Measurements from ENCODE around the gene DMAC2. TPM values are rescaled to one million over a fixed set of nuclear protein-coding genes. Genes with fewer than 3 reads are reported as not detected.
"Not testable (repeated sequence)": the region's sequence is repeated elsewhere in the genome, so short reads cannot be mapped to it uniquely, and the experiment has no call there.

The DMAC2 gene
- total and polyA plus RNA-seq, 3 donors from 2014 or later, result 24.6 to 35.8 (median 26.7) TPM

DNA sequence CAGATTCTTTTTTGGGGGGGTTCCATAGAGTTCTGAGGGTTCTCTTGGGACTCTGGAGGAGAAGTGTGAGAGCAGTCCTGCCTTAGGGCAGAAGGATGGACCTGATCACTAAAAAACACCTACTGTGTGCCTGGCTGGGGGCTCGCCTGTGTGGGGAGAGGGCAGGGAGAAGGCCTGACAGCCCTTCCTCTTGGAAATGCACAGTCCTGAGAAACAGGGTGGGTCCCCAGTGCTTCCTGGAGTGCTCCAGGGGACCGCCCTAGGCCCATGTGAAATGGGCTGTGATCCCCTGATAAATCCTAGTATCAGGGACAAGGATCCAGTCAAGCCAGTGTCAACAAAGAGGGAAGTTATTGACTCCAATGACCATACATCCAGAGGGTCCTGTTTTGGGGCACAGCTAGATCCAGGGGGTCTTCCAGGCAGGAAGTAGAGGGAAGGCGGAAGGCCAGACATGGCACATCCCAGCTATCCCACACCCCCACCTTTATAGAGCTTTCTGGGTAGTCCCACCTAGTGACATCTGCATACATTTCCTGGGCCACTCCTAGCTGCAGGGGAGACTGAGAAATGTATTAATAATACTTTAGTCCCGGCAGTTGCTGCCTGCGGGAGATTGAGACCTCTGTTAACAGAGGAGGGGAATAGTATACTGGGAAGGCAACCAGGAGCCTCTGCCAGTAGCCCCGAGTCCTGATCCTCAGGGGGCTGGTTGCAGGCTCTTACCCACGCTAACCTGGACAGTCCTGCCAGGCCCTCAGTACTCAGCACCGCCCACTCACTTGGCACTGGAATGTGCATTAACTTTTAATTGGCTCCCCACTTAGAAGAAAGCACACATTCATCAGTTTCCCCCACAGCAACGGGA, 28.4 kb downstream of the DMAC2 start:
- H3K4me3 ChIP-seq, result no peak overlapping the region
- no peak for DNase-seq
- WGBS, 2 donors, result 61 to 66% methylated on average over 9 of the region's 9 CpGs
- no peaks in the 10 kb centered on the region for H3K36me3 ChIP-seq (ENCODE audit: low read depth, missing control alignments)
- intact Hi-C loops (cut with DNase I; ENCODE audit: low total_unique reads), result no loop called here
- TF ChIP-seq, protein P1, sequence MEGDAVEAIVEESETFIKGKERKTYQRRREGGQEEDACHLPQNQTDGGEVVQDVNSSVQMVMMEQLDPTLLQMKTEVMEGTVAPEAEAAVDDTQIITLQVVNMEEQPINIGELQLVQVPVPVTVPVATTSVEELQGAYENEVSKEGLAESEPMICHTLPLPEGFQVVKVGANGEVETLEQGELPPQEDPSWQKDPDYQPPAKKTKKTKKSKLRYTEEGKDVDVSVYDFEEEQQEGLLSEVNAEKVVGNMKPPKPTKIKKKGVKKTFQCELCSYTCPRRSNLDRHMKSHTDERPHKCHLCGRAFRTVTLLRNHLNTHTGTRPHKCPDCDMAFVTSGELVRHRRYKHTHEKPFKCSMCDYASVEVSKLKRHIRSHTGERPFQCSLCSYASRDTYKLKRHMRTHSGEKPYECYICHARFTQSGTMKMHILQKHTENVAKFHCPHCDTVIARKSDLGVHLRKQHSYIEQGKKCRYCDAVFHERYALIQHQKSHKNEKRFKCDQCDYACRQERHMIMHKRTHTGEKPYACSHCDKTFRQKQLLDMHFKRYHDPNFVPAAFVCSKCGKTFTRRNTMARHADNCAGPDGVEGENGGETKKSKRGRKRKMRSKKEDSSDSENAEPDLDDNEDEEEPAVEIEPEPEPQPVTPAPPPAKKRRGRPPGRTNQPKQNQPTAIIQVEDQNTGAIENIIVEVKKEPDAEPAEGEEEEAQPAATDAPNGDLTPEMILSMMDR (IDR thresholded peaks at IDR 0.05), result no peak
- TF ChIP-seq POLR2A (IDR thresholded peaks at IDR 0.05), result no peak
- no peaks in the 10 kb centered on the region for H3K9me3 ChIP-seq
- no peaks in the 10 kb centered on the region for H3K27me3 ChIP-seq
- H3K4me1 ChIP-seq, result peaks cover 3% of the 10 kb centered on the region
- no peak overlapping the region for H3K27ac ChIP-seq

DNA sequence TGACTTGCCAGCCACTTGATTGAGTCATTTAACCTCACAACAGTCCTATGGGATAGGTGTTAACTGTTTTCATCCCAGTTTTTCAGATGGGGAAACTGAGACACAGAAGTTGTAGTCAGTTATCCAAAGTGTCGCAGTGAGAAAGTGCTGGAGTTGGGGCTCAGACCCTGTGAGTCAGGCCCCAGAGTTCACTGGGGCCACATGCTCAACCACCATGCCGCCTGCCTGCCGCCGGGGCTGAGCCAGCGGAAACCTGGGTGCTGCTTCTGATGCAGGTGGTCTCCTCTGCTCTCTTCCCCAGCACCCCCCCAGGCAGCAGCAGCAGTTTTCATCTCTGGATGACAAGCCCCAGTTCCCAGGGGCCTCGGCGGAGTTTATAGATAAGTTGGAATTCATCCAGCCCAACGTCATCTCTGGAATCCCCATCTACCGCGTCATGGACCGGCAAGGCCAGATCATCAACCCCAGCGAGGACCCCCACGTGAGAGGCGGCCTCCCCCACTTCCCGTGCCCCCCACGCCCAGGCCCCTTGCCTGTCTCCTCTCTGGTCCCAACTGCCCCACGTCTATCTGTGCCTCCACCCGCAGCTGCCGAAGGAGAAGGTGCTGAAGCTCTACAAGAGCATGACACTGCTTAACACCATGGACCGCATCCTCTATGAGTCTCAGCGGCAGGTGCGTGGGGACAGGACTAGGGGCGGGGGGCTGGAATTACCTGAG, 29.2 kb downstream of the DMAC2 start:
- no peaks in the 10 kb centered on the region for H3K27me3 ChIP-seq
- H3K9me3 ChIP-seq, result no peaks in the 10 kb centered on the region
- H3K4me3 ChIP-seq, result no peak overlapping the region
- no peaks in the 10 kb centered on the region for H3K36me3 ChIP-seq (ENCODE audit: low read depth, missing control alignments)
- intact Hi-C loops (cut with DNase I; ENCODE audit: low total_unique reads), result no loop called here
- TF ChIP-seq POLR2A (IDR thresholded peaks at IDR 0.05), result no peak
- TF ChIP-seq, protein P1 (IDR thresholded peaks at IDR 0.05), result no peak
- no peak for DNase-seq
- peaks cover 3% of the 10 kb centered on the region for H3K4me1 ChIP-seq
- no peak overlapping the region for H3K27ac ChIP-seq
- WGBS, 2 donors, result 84 to 89% methylated on average over 14 to 23 of the region's 23 CpGs

DNA sequence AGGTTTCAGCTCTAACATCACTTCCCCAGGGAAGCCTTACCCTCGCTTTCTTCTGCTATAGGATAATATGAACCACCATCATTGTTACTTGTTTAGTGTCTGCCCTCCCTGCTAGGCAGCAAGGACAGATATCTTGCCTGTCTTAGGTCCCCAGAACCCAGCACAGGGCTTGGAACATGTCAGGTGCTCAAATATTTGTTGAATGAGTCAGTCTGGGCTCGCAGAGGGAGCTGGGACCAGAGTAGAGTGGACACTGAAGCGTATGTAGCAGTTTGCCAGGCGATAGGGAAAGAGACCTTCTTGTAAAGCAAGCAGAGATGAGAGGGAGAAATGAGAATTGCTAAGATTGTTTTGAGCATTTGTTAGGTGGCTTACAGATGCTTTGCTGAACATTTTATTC, 30.4 kb downstream of the DMAC2 start:
- Histone ChIP-seq H3K4me3 (no peak overlapping the region), H3K4me1 (peaks cover 3% of the 10 kb centered on the region), H3K27me3 (no peaks in the 10 kb centered on the region), H3K36me3 (ENCODE audit: low read depth, missing control alignments) (no peaks in the 10 kb centered on the region), H3K27ac (no peak overlapping the region), H3K9me3 (no peaks in the 10 kb centered on the region)
- DNase-seq, result peak; percentile 63
- TF ChIP-seq POLR2A (IDR thresholded peaks at IDR 0.05), result no peak
- TF ChIP-seq, protein P1 (IDR thresholded peaks at IDR 0.05), result no peak
- WGBS, 2 donors, result 68 to 69% methylated on average over 4 of the region's 4 CpGs
- intact Hi-C loops (cut with DNase I; ENCODE audit: low total_unique reads), result no loop called here

DNA sequence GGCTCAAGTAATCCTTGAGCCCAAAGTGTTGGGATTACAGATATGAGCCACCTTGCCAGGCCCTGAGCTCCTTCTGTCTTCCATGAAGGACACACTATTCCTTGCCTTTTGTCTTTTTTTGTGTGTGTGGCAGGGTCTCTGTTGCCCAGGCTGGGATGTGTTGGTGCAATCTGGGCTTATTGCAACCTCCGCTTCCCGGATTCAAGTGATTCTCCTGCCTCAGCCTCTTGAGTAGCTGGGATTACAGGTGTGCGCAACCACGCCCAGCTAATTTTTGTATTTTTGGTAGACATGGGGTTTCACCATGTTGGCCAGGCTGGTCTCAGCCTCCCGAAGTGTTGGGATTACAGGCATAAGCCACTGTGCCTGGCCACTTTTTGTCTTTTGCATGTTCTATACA, 30.9 kb downstream of the DMAC2 start:
- H3K36me3 ChIP-seq (ENCODE audit: low read depth, missing control alignments); intact Hi-C loops (cut with DNase I; ENCODE audit: low total_unique reads); H3K9me3 ChIP-seq; H3K27me3 ChIP-seq; DNase-seq; H3K4me3 ChIP-seq; H3K4me1 ChIP-seq; H3K27ac ChIP-seq: not testable (repeated sequence)
- WGBS, 2 donors, result 94% methylated on average over 5 of the region's 5 CpGs

DNA sequence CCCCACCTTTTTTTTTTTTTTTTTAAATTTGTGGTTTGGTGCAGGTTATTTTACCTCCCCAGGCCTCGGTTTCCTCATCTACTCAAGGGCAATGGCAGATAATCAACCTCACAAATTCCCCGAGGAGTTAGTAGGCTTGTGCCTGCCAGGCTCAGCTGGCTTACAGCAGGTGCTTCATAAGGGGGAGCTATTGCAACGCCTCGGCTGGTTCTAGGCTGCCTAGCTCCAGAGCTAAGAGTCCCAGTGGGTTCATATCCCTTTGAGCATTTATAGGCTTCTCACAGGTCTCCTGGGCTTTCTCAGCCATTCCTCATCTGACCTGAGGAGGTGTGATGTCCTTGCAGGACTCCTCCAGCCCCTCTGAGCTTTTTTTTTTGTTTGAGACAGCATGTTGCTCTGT, 31.5 kb downstream of the DMAC2 start:
- 74 to 80% methylated on average over 4 of the region's 4 CpGs for WGBS, 2 donors
- intact Hi-C loops (cut with DNase I; ENCODE audit: low total_unique reads), result no loop called here
- DNase-seq, result no peak
- H3K4me3 ChIP-seq, result no peak overlapping the region
- no peaks in the 10 kb centered on the region for H3K27me3 ChIP-seq
- H3K9me3 ChIP-seq, result no peaks in the 10 kb centered on the region
- peaks cover 3% of the 10 kb centered on the region for H3K4me1 ChIP-seq
- TF ChIP-seq, protein P1 (IDR thresholded peaks at IDR 0.05), result no peak
- TF ChIP-seq POLR2A (IDR thresholded peaks at IDR 0.05), result no peak
- H3K27ac ChIP-seq, result no peak overlapping the region
- H3K36me3 ChIP-seq (ENCODE audit: low read depth, missing control alignments), result no peaks in the 10 kb centered on the region

Data from testis (tissue), 3 donors.